ENCODE measurements around the gene ECI2.

ECI2 gene

DNA sequence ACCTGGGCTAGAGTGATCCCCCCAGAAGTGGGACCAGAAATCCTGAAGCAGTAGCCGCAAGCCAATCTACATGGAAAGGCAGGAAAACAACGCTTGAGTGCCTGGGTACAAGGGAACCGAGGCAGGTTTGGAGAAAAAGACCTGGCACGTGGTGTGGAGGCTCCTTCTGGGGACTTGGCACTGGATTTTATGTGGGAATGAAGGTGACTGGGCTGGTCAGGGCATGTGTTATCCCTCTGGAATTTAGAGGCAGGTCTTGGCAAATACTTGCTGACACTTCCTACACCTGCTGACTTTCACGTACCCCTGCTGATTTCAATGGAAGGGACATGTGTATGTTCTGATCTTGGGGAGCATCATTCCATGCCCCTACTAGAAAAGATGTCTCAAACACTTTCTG is 31.4 kb downstream of the ECI2 start:
- Histone ChIP-seq H3K4me3 (ENCODE audit: low read depth, low read length) (no peak overlapping the region), H3K4me1 (ENCODE audit: control insufficient read depth, insufficient read depth, low read length) (peaks cover 8% of the 10 kb centered on the region), H3K36me3 (ENCODE audit: control insufficient read depth in 2 of 2, insufficient read depth in 1 of 2, low read length in 2 of 2) (no peaks in the 10 kb centered on the region), H3K9me3 (ENCODE audit: control insufficient read depth, insufficient read depth, low read depth, low read length) (no peaks in the 10 kb centered on the region), H3K27ac (ENCODE audit: extremely low read depth, low read depth, low read length) (no peak overlapping the region)
- ChIA-PET POLR2A (no interaction called here), CTCF (no interaction called here)
- TF ChIP-seq ZNF146 (tag by site-specific recombination; IDR thresholded peaks at IDR 0.05), result no peak
- TF ChIP-seq ZSCAN16 (tag by site-specific recombination; IDR thresholded peaks at IDR 0.05), result no peak
- TF ChIP-seq ZNF132 (tag by site-specific recombination; IDR thresholded peaks at IDR 0.05; ENCODE audit: borderline replicate concordance), result no peak
- no peak for TF ChIP-seq ZNF521 (tag by site-specific recombination; IDR thresholded peaks at IDR 0.05)
- TF ChIP-seq, protein P1, sequence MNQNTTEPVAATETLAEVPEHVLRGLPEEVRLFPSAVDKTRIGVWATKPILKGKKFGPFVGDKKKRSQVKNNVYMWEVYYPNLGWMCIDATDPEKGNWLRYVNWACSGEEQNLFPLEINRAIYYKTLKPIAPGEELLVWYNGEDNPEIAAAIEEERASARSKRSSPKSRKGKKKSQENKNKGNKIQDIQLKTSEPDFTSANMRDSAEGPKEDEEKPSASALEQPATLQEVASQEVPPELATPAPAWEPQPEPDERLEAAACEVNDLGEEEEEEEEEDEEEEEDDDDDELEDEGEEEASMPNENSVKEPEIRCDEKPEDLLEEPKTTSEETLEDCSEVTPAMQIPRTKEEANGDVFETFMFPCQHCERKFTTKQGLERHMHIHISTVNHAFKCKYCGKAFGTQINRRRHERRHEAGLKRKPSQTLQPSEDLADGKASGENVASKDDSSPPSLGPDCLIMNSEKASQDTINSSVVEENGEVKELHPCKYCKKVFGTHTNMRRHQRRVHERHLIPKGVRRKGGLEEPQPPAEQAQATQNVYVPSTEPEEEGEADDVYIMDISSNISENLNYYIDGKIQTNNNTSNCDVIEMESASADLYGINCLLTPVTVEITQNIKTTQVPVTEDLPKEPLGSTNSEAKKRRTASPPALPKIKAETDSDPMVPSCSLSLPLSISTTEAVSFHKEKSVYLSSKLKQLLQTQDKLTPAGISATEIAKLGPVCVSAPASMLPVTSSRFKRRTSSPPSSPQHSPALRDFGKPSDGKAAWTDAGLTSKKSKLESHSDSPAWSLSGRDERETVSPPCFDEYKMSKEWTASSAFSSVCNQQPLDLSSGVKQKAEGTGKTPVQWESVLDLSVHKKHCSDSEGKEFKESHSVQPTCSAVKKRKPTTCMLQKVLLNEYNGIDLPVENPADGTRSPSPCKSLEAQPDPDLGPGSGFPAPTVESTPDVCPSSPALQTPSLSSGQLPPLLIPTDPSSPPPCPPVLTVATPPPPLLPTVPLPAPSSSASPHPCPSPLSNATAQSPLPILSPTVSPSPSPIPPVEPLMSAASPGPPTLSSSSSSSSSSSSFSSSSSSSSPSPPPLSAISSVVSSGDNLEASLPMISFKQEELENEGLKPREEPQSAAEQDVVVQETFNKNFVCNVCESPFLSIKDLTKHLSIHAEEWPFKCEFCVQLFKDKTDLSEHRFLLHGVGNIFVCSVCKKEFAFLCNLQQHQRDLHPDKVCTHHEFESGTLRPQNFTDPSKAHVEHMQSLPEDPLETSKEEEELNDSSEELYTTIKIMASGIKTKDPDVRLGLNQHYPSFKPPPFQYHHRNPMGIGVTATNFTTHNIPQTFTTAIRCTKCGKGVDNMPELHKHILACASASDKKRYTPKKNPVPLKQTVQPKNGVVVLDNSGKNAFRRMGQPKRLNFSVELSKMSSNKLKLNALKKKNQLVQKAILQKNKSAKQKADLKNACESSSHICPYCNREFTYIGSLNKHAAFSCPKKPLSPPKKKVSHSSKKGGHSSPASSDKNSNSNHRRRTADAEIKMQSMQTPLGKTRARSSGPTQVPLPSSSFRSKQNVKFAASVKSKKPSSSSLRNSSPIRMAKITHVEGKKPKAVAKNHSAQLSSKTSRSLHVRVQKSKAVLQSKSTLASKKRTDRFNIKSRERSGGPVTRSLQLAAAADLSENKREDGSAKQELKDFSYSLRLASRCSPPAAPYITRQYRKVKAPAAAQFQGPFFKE (tag by site-specific recombination; IDR thresholded peaks at IDR 0.05; ENCODE audit: borderline replicate concordance), result no peak
- no peak for TF ChIP-seq ZNF660 (tag by site-specific recombination; IDR thresholded peaks at IDR 0.05)
- TF ChIP-seq MZF1 (tag by site-specific recombination; IDR thresholded peaks at IDR 0.05; ENCODE audit: borderline replicate concordance), result no peak
- TF ChIP-seq KLF1 (tag by site-specific recombination; IDR thresholded peaks at IDR 0.05), result no peak
- no peak for TF ChIP-seq ZNF391 (tag by site-specific recombination; IDR thresholded peaks at IDR 0.05; ENCODE audit: borderline replicate concordance, low read depth)
- TF ChIP-seq ZFHX2 (tag by site-specific recombination; conservative IDR thresholded peaks at IDR 0.05), result no peak
- TF ChIP-seq, protein P2, sequence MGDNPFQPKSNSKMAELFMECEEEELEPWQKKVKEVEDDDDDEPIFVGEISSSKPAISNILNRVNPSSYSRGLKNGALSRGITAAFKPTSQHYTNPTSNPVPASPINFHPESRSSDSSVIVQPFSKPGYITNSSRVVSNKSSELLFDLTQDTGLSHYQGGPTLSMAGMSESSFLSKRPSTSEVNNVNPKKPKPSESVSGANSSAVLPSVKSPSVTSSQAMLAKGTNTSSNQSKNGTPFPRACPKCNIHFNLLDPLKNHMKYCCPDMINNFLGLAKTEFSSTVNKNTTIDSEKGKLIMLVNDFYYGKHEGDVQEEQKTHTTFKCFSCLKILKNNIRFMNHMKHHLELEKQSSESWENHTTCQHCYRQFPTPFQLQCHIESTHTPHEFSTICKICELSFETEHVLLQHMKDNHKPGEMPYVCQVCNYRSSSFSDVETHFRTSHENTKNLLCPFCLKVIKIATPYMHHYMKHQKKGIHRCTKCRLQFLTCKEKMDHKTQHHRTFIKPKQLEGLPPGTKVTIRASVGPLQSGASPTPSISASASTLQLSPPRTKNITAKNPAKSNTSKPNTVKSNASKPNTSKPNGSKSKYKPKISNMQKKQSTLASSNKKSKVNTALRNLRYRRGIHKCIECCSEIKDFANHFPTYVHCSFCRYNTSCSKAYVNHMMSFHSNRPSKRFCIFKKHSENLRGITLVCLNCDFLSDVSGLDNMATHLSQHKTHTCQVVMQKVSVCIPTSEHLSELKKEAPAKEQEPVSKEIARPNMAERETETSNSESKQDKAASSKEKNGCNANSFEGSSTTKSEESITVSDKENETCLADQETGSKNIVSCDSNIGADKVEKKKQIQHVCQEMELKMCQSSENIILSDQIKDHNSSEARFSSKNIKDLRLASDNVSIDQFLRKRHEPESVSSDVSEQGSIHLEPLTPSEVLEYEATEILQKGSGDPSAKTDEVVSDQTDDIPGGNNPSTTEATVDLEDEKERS (tag by site-specific recombination; IDR thresholded peaks at IDR 0.05), result no peak
- TF ChIP-seq ZNF571 (tag by site-specific recombination; IDR thresholded peaks at IDR 0.05), result no peak
- TF ChIP-seq, protein P3, sequence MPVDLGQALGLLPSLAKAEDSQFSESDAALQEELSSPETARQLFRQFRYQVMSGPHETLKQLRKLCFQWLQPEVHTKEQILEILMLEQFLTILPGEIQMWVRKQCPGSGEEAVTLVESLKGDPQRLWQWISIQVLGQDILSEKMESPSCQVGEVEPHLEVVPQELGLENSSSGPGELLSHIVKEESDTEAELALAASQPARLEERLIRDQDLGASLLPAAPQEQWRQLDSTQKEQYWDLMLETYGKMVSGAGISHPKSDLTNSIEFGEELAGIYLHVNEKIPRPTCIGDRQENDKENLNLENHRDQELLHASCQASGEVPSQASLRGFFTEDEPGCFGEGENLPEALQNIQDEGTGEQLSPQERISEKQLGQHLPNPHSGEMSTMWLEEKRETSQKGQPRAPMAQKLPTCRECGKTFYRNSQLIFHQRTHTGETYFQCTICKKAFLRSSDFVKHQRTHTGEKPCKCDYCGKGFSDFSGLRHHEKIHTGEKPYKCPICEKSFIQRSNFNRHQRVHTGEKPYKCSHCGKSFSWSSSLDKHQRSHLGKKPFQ (tag by site-specific recombination; IDR thresholded peaks at IDR 0.05), result no peak
- no peak for TF ChIP-seq ZNF707 (tag by site-specific recombination; IDR thresholded peaks at IDR 0.05)
- TF ChIP-seq TCF7L2 (IDR thresholded peaks at IDR 0.05; ENCODE audit: borderline replicate concordance, low read depth, low read length), result no peak
- TF ChIP-seq ZNF768 (tag by site-specific recombination; IDR thresholded peaks at IDR 0.05), result no peak
- no peak for TF ChIP-seq ZNF335 (tag by site-specific recombination; conservative IDR thresholded peaks at IDR 0.05)
- TF ChIP-seq SP3 (tag by site-specific recombination; IDR thresholded peaks at IDR 0.05), result no peak
- no peak for TF ChIP-seq HOXC10 (CRISPR knock-in tag; IDR thresholded peaks at IDR 0.05)
